ENCODE results near the gene HS3ST5.

HS3ST5 gene

GRCh38 chr6:114195631-114196403 is 147.0 kb downstream of the HS3ST5 start:
- DNase-seq (ENCODE audit: low spot score) = no peak
- no peak for TF ChIP-seq CTCF (IDR thresholded peaks at IDR 0.05; ENCODE audit: borderline replicate concordance, control extremely low read depth, extremely low read depth, insufficient read depth, missing control alignments)
- in situ Hi-C loops (cut with MboI; ENCODE audit: low sequenced_read_pairs, unreplicated experiment) = no loop called here

GRCh38 chr6:114195027-114195365 is 147.8 kb downstream of the HS3ST5 start:
- TF ChIP-seq CTCF (IDR thresholded peaks at IDR 0.05; ENCODE audit: borderline replicate concordance, control extremely low read depth, extremely low read depth, insufficient read depth, missing control alignments) = no peak
- in situ Hi-C loops (cut with MboI; ENCODE audit: low sequenced_read_pairs, unreplicated experiment) = no loop called here
- no peak for DNase-seq (ENCODE audit: low spot score)

GRCh38 chr6:114194362-114195026 is 148.3 kb downstream of the HS3ST5 start:
- DNase-seq (ENCODE audit: low spot score) = no peak
- no peak for TF ChIP-seq CTCF (IDR thresholded peaks at IDR 0.05; ENCODE audit: borderline replicate concordance, control extremely low read depth, extremely low read depth, insufficient read depth, missing control alignments)
- in situ Hi-C loops (cut with MboI; ENCODE audit: low sequenced_read_pairs, unreplicated experiment) = no loop called here

- no peak for DNase-seq (ENCODE audit: low spot score)
- in situ Hi-C loops (cut with MboI; ENCODE audit: low sequenced_read_pairs, unreplicated experiment) = no loop called here
- no peak for TF ChIP-seq CTCF (IDR thresholded peaks at IDR 0.05; ENCODE audit: borderline replicate concordance, control extremely low read depth, extremely low read depth, insufficient read depth, missing control alignments)
Measured at GRCh38 chr6:114187563-114187962, 155.3 kb downstream of the HS3ST5 start.

- in situ Hi-C loops (cut with MboI; ENCODE audit: low sequenced_read_pairs, unreplicated experiment) = no loop called here
- TF ChIP-seq CTCF (IDR thresholded peaks at IDR 0.05; ENCODE audit: borderline replicate concordance, control extremely low read depth, extremely low read depth, insufficient read depth, missing control alignments) = no peak
Measured at GRCh38 chr6:114181664-114182063, 161.2 kb downstream of the HS3ST5 start.

GRCh38 chr6:114179411-114179810 is 163.4 kb downstream of the HS3ST5 start:
- no peak for DNase-seq (ENCODE audit: low spot score)
- no peak for TF ChIP-seq CTCF (IDR thresholded peaks at IDR 0.05; ENCODE audit: borderline replicate concordance, control extremely low read depth, extremely low read depth, insufficient read depth, missing control alignments)
- in situ Hi-C loops (cut with MboI; ENCODE audit: low sequenced_read_pairs, unreplicated experiment) = no loop called here

More at GRCh38 chr6:114181664-114182063, 161.2 kb downstream of the HS3ST5 start:
- DNase-seq (ENCODE audit: low spot score) = no peak
